Adrenal gland (tissue), 12 donors: ENCODE data around the gene SFTA2. TPM values are rescaled to one million over a fixed set of nuclear protein-coding genes. Genes with fewer than 3 reads are reported as not detected.
A peak's percentile ranks its signal among the peaks of the same experiment; 100 is the strongest.
"Not testable (repeated sequence)": the region's sequence is repeated elsewhere in the genome, so short reads cannot be mapped to it uniquely, and the experiment has no call there.

ENCODE experiments used
- DNase-seq, 7 donors: peaks; one replicate each; pipeline ENCODE4 v3.0.0-alpha.2; 2019 to 2020
- H3K27ac ChIP-seq, 5 donors: fragments of 200-600 bp; sonication (generic) in 4 of 5; 1 replicate in 3 of 5; 2 replicates in 2 of 5; pipeline versions ENCODE4 v1.5.1 to v1.8.0; 2016 to 2020; ENCODE audit warnings: mild to moderate bottlenecking in 1 of 5
- H3K27me3 ChIP-seq: fragments of 200-600 bp; 2 replicates; pipeline ENCODE4 v1.8.0; 2021
- H3K36me3 ChIP-seq, 2 donors: fragments of 200-600 bp; replicated peaks in 1 of 2; 1 replicate in 1 of 2; 2 replicates in 1 of 2; pipeline versions ENCODE4 v1.5.1 to v1.8.0; 2018 to 2022
- H3K4me1 ChIP-seq, 2 donors: fragments of 200-600 bp; replicated peaks in 1 of 2; 1 replicate in 1 of 2; 2 replicates in 1 of 2; pipeline versions ENCODE4 v1.5.1 to v1.8.0; 2018 to 2021
- H3K4me3 ChIP-seq, 4 donors: fragments of 200-600 bp; sonication (generic) in 3 of 4; one replicate each; pipeline ENCODE4 v1.5.1; 2016 to 2018
- H3K9me3 ChIP-seq, 3 donors: fragments of 200-600 bp; sonication (generic) in 1 of 3; replicated peaks in 1 of 3; 1 replicate in 2 of 3; 2 replicates in 1 of 3; pipeline versions ENCODE4 v1.5.1 to v1.8.0; 2016 to 2021
- CTCF ChIP-seq, 6 experiments: fragments of 450-650 bp in 4 of 6; fragments of 200-600 bp in 2 of 6; sonication (generic) in 1 of 6; IDR thresholded peaks; 1 replicate in 5 of 6; 2 replicates in 1 of 6; pipeline versions ENCODE4 v1.5.1 to v1.8.0; 2016 to 2021; ENCODE audit warnings: antibody characterized with exemption in 6 of 6, mild to moderate bottlenecking in 2 of 6, moderate library complexity in 1 of 6
- POLR2A ChIP-seq, 2 donors: fragments of 450-650 bp; IDR thresholded peaks; one replicate each; pipeline ENCODE4 v1.6.1; 2017; ENCODE audit warnings: antibody characterized with exemption in 2 of 2, mild to moderate bottlenecking in 2 of 2, moderate library complexity in 1 of 2
- WGBS, 4 donors: extraction: QIAGEN DNeasy Blood & Tissue Kit in 2 of 4; methylation state at CpG; one replicate each; pipeline versions ENCODE4 v1.1.5 to v1.1.7; 2013 to 2017; 5-methylcytosine and 5-hydroxymethylcytosine counted together
- intact Hi-C, 2 donors: fragments of 100-400 bp; cut with DNase I; formaldehyde crosslinking; loops; one replicate each; pipeline versions ENCODE4 v1.14.1 to v1.15.0; 2022 to 2023
- polyA plus RNA-seq, 3 donors: library from polyadenylated mRNA; stranded (reverse); fragments of 200-250 nt in 2 of 3; fragments of 350-450 nt in 1 of 3; fragmentation: Illumina TruSeq in 1 of 3; extraction: RNeasy Lipid Tissue Mini Kit (QIAGEN cat#74804) in 1 of 3; gene quantifications; one replicate each; pipeline ENCODE4 v1.2.3, GENCODE V29; 2013 to 2014
- total RNA-seq, 9 donors: library from RNA; depleted of rRNA in 4 of 9; stranded (reverse); fragments of >200 nt in 4 of 9; fragments of 120-200 nt in 1 of 9; fragmentation: NEBNext Ultra II Directional in 1 of 9; extraction: Animal tissue kit (Norgen Biotek cat#: 25700) in 1 of 9; gene quantifications; one replicate each; pipeline versions ENCODE4 v1.1.0 to v1.2.4, GENCODE V29; 2013 to 2023
- donor health status: healthy with polysubstance abuse.
- donor health status: Bipolar disorder and iron deficiency.
- donor health status: DM: yes; HTN: yes; CAD: no.
- donor health status: DM: no; HTN: no; CAD: no.
- donor health status: DM: no; HTN: no; CAD: no.
- donor health status: DM: yes; HTN: yes; CAD: no.

SFTA2 gene
- total and polyA plus RNA-seq, 12 donors: 0.20 to 1.5 (median 0.38) TPM; not detected in 7

GRCh38 chr6:30972816-30973215, 40.8 kb upstream of the SFTA2 start:
- WGBS, 4 donors: 87 to 98% (median 90%) methylated on average over 4 of the region's 4 CpGs
- Histone ChIP-seq H3K36me3 (no peaks in the 10 kb centered on the region), H3K27me3 (no peaks in the 10 kb centered on the region), H3K4me1 (no peaks in the 10 kb centered on the region), H3K4me3 (no peak overlapping the region), H3K27ac (no peak overlapping the region), H3K9me3 (no peaks in the 10 kb centered on the region)
- intact Hi-C loops: no loop called here
- TF ChIP-seq POLR2A (IDR thresholded peaks at IDR 0.05) (no peak), CTCF (IDR thresholded peaks at IDR 0.05) (no peak)
- DNase-seq: no peak

- 82 to 87% (median 85%) methylated on average over 5 of the region's 5 CpGs for WGBS, 4 donors
- H3K4me1 ChIP-seq: no peaks in the 10 kb centered on the region
- no peaks in the 10 kb centered on the region for H3K36me3 ChIP-seq
- DNase-seq: no peak
- H3K4me3 ChIP-seq: no peak overlapping the region
- H3K27ac ChIP-seq: no peak overlapping the region
- H3K9me3 ChIP-seq: no peaks in the 10 kb centered on the region
- H3K27me3 ChIP-seq: no peaks in the 10 kb centered on the region
- no peak for TF ChIP-seq CTCF (IDR thresholded peaks at IDR 0.05)
- TF ChIP-seq POLR2A (IDR thresholded peaks at IDR 0.05): no peak
- intact Hi-C loops: no loop called here
Observed at GRCh38 chr6:30970946-30971345, 39.0 kb upstream of the SFTA2 start.

- H3K36me3 ChIP-seq, H3K4me1 ChIP-seq, H3K4me3 ChIP-seq, H3K27ac ChIP-seq, H3K27me3 ChIP-seq, intact Hi-C loops, H3K9me3 ChIP-seq: not testable (repeated sequence)
- WGBS, 4 donors: 78 to 90% (median 85%) methylated on average over 6 of the region's 6 CpGs
- DNase-seq: peak in 2 of 7 donors; percentile 17 to 24
Observed at GRCh38 chr6:30969171-30969570, 37.2 kb upstream of the SFTA2 start.

GRCh38 chr6:30966154-30966553, 34.2 kb upstream of the SFTA2 start:
- no peaks in the 10 kb centered on the region for H3K9me3 ChIP-seq
- no peaks in the 10 kb centered on the region for H3K36me3 ChIP-seq
- no peak for DNase-seq
- H3K27ac ChIP-seq: no peak overlapping the region
- no peaks in the 10 kb centered on the region for H3K27me3 ChIP-seq
- WGBS, 4 donors: 74 to 82% (median 76%) methylated on average over 3 of the region's 3 CpGs
- intact Hi-C loops: no loop called here
- H3K4me1 ChIP-seq: no peaks in the 10 kb centered on the region
- TF ChIP-seq POLR2A (IDR thresholded peaks at IDR 0.05): no peak
- TF ChIP-seq CTCF (IDR thresholded peaks at IDR 0.05): no peak
- H3K4me3 ChIP-seq: no peak overlapping the region

GRCh38 chr6:30965140-30965601, 33.2 kb upstream of the SFTA2 start:
- H3K4me3 ChIP-seq: no peak overlapping the region
- 83 to 86% (median 85%) methylated on average over 4 to 5 of the region's 5 CpGs for WGBS, 4 donors
- intact Hi-C loops: no loop called here
- no peaks in the 10 kb centered on the region for H3K9me3 ChIP-seq
- TF ChIP-seq CTCF (IDR thresholded peaks at IDR 0.05) (no peak), POLR2A (IDR thresholded peaks at IDR 0.05) (no peak)
- no peaks in the 10 kb centered on the region for H3K36me3 ChIP-seq
- no peak for DNase-seq
- H3K4me1 ChIP-seq: no peaks in the 10 kb centered on the region
- no peaks in the 10 kb centered on the region for H3K27me3 ChIP-seq
- H3K27ac ChIP-seq: no peak overlapping the region
